NCI-H1436 (cell line): ENCODE results near the gene GPBAR1.

Experiments used
- DNase-seq: peaks from one replicate; lab custom pipeline; 2025; lab: John Stamatoyannopoulos, UW

Gene GPBAR1

GRCh38 chr2:218286570-218287459, 26.0 kb downstream of the GPBAR1 start:
- no peak for DNase-seq

GRCh38 chr2:218289639-218290315, 29.0 kb downstream of the GPBAR1 start:
- DNase-seq = no peak

- peak; percentile 22 for DNase-seq
Observed at GRCh38 chr2:218290316-218291261, 29.8 kb downstream of the GPBAR1 start.

- DNase-seq = no peak
Observed at GRCh38 chr2:218291318-218292047, 30.7 kb downstream of the GPBAR1 start.

- no peak for DNase-seq
Observed at GRCh38 chr2:218292048-218293014, 31.5 kb downstream of the GPBAR1 start, which contains the start of gene TMBIM1. TMBIM1 (minus strand) TSS chr2:218292503; CDS start chr2:218282141, 10,362 bp downstream.

- DNase-seq = no peak
Observed at GRCh38 chr2:218293715-218294429, 33.1 kb downstream of the GPBAR1 start.

- DNase-seq = no peak
Observed at GRCh38 chr2:218294430-218295022, 33.7 kb downstream of the GPBAR1 start.

- no peak for DNase-seq
Observed at GRCh38 chr2:218295029-218295428, 34.2 kb downstream of the GPBAR1 start.

GRCh38 chr2:218296200-218296599, 35.4 kb downstream of the GPBAR1 start:
- DNase-seq = no peak

GRCh38 chr2:218296847-218297246, 36.0 kb downstream of the GPBAR1 start:
- DNase-seq = no peak

- no peak for DNase-seq
Observed at GRCh38 chr2:218298314-218298875, 37.6 kb downstream of the GPBAR1 start.

- DNase-seq = no peak
Observed at GRCh38 chr2:218300141-218300540, 39.3 kb downstream of the GPBAR1 start.

GRCh38 chr2:218301176-218301819, 40.5 kb downstream of the GPBAR1 start:
- DNase-seq = peak; percentile 80

GRCh38 chr2:218305383-218305782, 44.6 kb downstream of the GPBAR1 start:
- DNase-seq = no peak

GRCh38 chr2:218306184-218306920, 45.5 kb downstream of the GPBAR1 start:
- no peak for DNase-seq

- DNase-seq = no peak
Observed at GRCh38 chr2:218307415-218308090, 46.7 kb downstream of the GPBAR1 start.
